HEK293 (cell line): ENCODE results near the gene REPS2.

Experiments
- CTCF ChIA-PET: fragments of 350-600 bp; formaldehyde crosslinking; extraction: SDS; loops from one replicate; lab custom pipeline; 2021; ENCODE audit warnings: antibody characterized with exemption; lab: Yijun Ruan, JAX
- POLR2A ChIA-PET: fragments of 300-600 bp; formaldehyde crosslinking; extraction: SDS; loops from one replicate; lab custom pipeline; 2020; ENCODE audit warnings: antibody characterized with exemption, inconsistent platforms; lab: Yijun Ruan, JAX
- H3K27ac ChIP-seq: fragments of 200-500 bp; sonication (Bioruptor generic); 2 replicates; pipeline ENCODE4 v1.5.1; 2014; ENCODE audit warnings: low read depth, low read length, control low read depth, inconsistent platforms; ENCODE audit errors: extremely low read depth
- H3K36me3 ChIP-seq, 2 experiments: fragments of 200-500 bp in 1 of 2; sonication (Bioruptor generic) in 1 of 2; 1 replicate in 1 of 2; 2 replicates in 1 of 2; pipeline ENCODE4 v1.5.1; 2014 to 2017; ENCODE audit warnings: inconsistent platforms in 2 of 2, low read length in 2 of 2; ENCODE audit not compliant: control insufficient read depth in 2 of 2, insufficient read depth in 1 of 2
- H3K4me1 ChIP-seq: fragments of 200-500 bp; sonication (Bioruptor generic); 2 replicates; pipeline ENCODE4 v1.5.1; 2014; ENCODE audit warnings: mild to moderate bottlenecking, low read length, inconsistent platforms; ENCODE audit not compliant: control insufficient read depth, insufficient read depth
- H3K4me3 ChIP-seq: 2 replicates; pipeline ENCODE4 v1.5.1; 2011; ENCODE audit warnings: low read depth, mild to moderate bottlenecking, control low read depth, low read length, moderate library complexity
- H3K9me3 ChIP-seq: fragments of 200-500 bp; sonication (Bioruptor generic); 2 replicates; pipeline ENCODE4 v1.5.1; 2014; ENCODE audit warnings: low read depth, low read length, inconsistent platforms; ENCODE audit not compliant: control insufficient read depth, insufficient read depth
- SCRT1 ChIP-seq: fragments of 450-650 bp; formaldehyde crosslinking; IDR thresholded peaks from 2 replicates; pipeline ENCODE4 v1.5.1; 2016; ENCODE audit warnings: missing biosample characterization, missing genetic modification characterization, borderline replicate concordance
- SCRT2 ChIP-seq: fragments of 450-650 bp; formaldehyde crosslinking; IDR thresholded peaks from 2 replicates; pipeline ENCODE4 v1.5.1; 2016; ENCODE audit warnings: missing biosample characterization, missing genetic modification characterization
- SP3 ChIP-seq: fragments of 450-650 bp; formaldehyde crosslinking; IDR thresholded peaks from 2 replicates; pipeline ENCODE4 v1.5.1; 2016; ENCODE audit warnings: missing biosample characterization, missing genetic modification characterization
- SP7 ChIP-seq: fragments of 450-650 bp; formaldehyde crosslinking; IDR thresholded peaks from 2 replicates; pipeline ENCODE4 v1.5.1; 2016; ENCODE audit warnings: missing biosample characterization, missing genetic modification characterization
- WT1 ChIP-seq: fragments of 450-650 bp; formaldehyde crosslinking; IDR thresholded peaks from 2 replicates; pipeline ENCODE4 v1.5.1; 2016; ENCODE audit warnings: missing biosample characterization, missing genetic modification characterization
- ZBTB17 ChIP-seq: fragments of 450-650 bp; formaldehyde crosslinking; IDR thresholded peaks from 2 replicates; pipeline ENCODE4 v1.5.1; 2016; ENCODE audit warnings: missing biosample characterization, missing genetic modification characterization
- ZNF140 ChIP-seq: fragments of 450-650 bp; formaldehyde crosslinking; IDR thresholded peaks from 2 replicates; pipeline ENCODE4 v1.5.1; 2016; ENCODE audit warnings: missing biosample characterization, missing genetic modification characterization
- ZNF157 ChIP-seq: fragments of 450-650 bp; formaldehyde crosslinking; IDR thresholded peaks from 2 replicates; pipeline ENCODE4 v1.5.1; 2016; ENCODE audit warnings: missing biosample characterization, missing genetic modification characterization
- ZNF202 ChIP-seq: fragments of 450-650 bp; formaldehyde crosslinking; IDR thresholded peaks from 2 replicates; pipeline ENCODE4 v1.5.1; 2016; ENCODE audit warnings: missing biosample characterization, missing genetic modification characterization, borderline replicate concordance
- ZNF239 ChIP-seq: fragments of 450-650 bp; formaldehyde crosslinking; IDR thresholded peaks from 2 replicates; pipeline ENCODE4 v1.5.1; 2016; ENCODE audit warnings: missing biosample characterization, missing genetic modification characterization
- ZNF266 ChIP-seq: fragments of 450-650 bp; formaldehyde crosslinking; IDR thresholded peaks from 2 replicates; pipeline ENCODE4 v1.5.1; 2016; ENCODE audit warnings: missing biosample characterization, missing genetic modification characterization, low read depth
- ZNF302 ChIP-seq: fragments of 450-650 bp; formaldehyde crosslinking; IDR thresholded peaks from 2 replicates; pipeline ENCODE4 v1.5.1; 2016; ENCODE audit warnings: missing biosample characterization, missing genetic modification characterization, low read depth
- ZNF324 ChIP-seq: fragments of 450-650 bp; formaldehyde crosslinking; IDR thresholded peaks from 2 replicates; pipeline ENCODE4 v1.5.1; 2016; ENCODE audit warnings: missing biosample characterization, missing genetic modification characterization
- ZNF394 ChIP-seq: fragments of 450-650 bp; formaldehyde crosslinking; IDR thresholded peaks from 2 replicates; pipeline ENCODE4 v1.5.1; 2016; ENCODE audit warnings: missing biosample characterization, missing genetic modification characterization, mild to moderate bottlenecking, moderate library complexity, borderline replicate concordance
- ZNF514 ChIP-seq: fragments of 450-650 bp; formaldehyde crosslinking; IDR thresholded peaks from 2 replicates; pipeline ENCODE4 v1.5.1; 2016; ENCODE audit warnings: missing biosample characterization, missing genetic modification characterization
- ZNF544 ChIP-seq: fragments of 450-650 bp; formaldehyde crosslinking; IDR thresholded peaks from 2 replicates; pipeline ENCODE4 v1.5.0; 2017; ENCODE audit warnings: missing biosample characterization, missing genetic modification characterization
- ZNF560 ChIP-seq: fragments of 450-650 bp; formaldehyde crosslinking; IDR thresholded peaks from 2 replicates; pipeline ENCODE4 v1.5.1; 2017; ENCODE audit warnings: missing biosample characterization, missing genetic modification characterization, borderline replicate concordance
- ZSCAN23 ChIP-seq: fragments of 450-650 bp; formaldehyde crosslinking; IDR thresholded peaks from 2 replicates; pipeline ENCODE4 v1.5.1; 2016; ENCODE audit warnings: missing biosample characterization, missing genetic modification characterization
- ZSCAN30 ChIP-seq: fragments of 450-650 bp; IDR thresholded peaks from 2 replicates; pipeline ENCODE4 v1.5.1; 2018; ENCODE audit warnings: missing biosample characterization, mild to moderate bottlenecking, missing genetic modification characterization, moderate library complexity
- ZSCAN4 ChIP-seq: fragments of 450-650 bp; formaldehyde crosslinking; IDR thresholded peaks from 2 replicates; pipeline ENCODE4 v1.5.1; 2017; ENCODE audit warnings: missing biosample characterization, missing genetic modification characterization

The REPS2 gene

GRCh38 chrX:17028356-17028755, 81.9 kb downstream of the REPS2 start:
- no peak overlapping the region for H3K27ac ChIP-seq
- H3K4me1 ChIP-seq = no peaks in the 10 kb centered on the region
- no peaks in the 10 kb centered on the region for H3K36me3 ChIP-seq
- TF ChIP-seq ZSCAN30 = no peak
- ChIA-PET CTCF (interaction anchor here (1.0 to 3.3 kb wide), 2 partner anchors 16 to 18 kb away, joined by 4 to 16 read pairs; no protein-coding TSS in a partner anchor), POLR2A (no interaction called here)
- H3K9me3 ChIP-seq = no peaks in the 10 kb centered on the region
- H3K4me3 ChIP-seq = no peak overlapping the region

GRCh38 chrX:17030092-17030491, 83.6 kb downstream of the REPS2 start:
- TF ChIP-seq ZNF560 (tag by site-specific recombination) (no peak), ZSCAN23 (tag by site-specific recombination) (no peak)
- POLR2A ChIA-PET = no interaction called here
- H3K36me3 ChIP-seq = no peaks in the 10 kb centered on the region
- H3K9me3 ChIP-seq = no peaks in the 10 kb centered on the region
- H3K27ac ChIP-seq = no peak overlapping the region
- no peak overlapping the region for H3K4me3 ChIP-seq
- H3K4me1 ChIP-seq = no peaks in the 10 kb centered on the region
- CTCF ChIA-PET = interaction anchor here (1.0 to 3.3 kb wide), 4 partner anchors 11 to 53 kb away, joined by 3 to 16 read pairs (median 4); no protein-coding TSS in a partner anchor

GRCh38 chrX:17030580-17031270, 84.3 kb downstream of the REPS2 start:
- no peak overlapping the region for H3K27ac ChIP-seq
- no peaks in the 10 kb centered on the region for H3K36me3 ChIP-seq
- H3K4me3 ChIP-seq = no peak overlapping the region
- TF ChIP-seq ZNF140 (tag by site-specific recombination) (no peak), ZNF324 (no peak), SP3 (tag by site-specific recombination) (no peak), ZSCAN4 (no peak), ZBTB17 (tag by site-specific recombination) (no peak), WT1 (tag by site-specific recombination) (no peak)
- no peaks in the 10 kb centered on the region for H3K9me3 ChIP-seq
- ChIA-PET POLR2A (no interaction called here), CTCF (interaction anchor here (0.6 to 3.3 kb wide), 6 partner anchors 10 to 184 kb away, joined by 3 to 16 read pairs (median 3); no protein-coding TSS in a partner anchor)
- no peaks in the 10 kb centered on the region for H3K4me1 ChIP-seq

GRCh38 chrX:17031827-17032226, 85.4 kb downstream of the REPS2 start:
- Histone ChIP-seq H3K4me3 (no peak overlapping the region), H3K4me1 (0 out of 2 replicates have a peak, but pooled peaks cover 3% of the 10 kb centered on the region), H3K36me3 (no peaks in the 10 kb centered on the region), H3K9me3 (no peaks in the 10 kb centered on the region), H3K27ac (no peak overlapping the region)
- TF ChIP-seq SP7 (tag by site-specific recombination) (no peak), SCRT2 (tag by site-specific recombination) (peak; percentile 74), SCRT1 (tag by site-specific recombination) (peak; percentile 57; the same call in 1 of the 2 replicates), ZNF202 (no peak)
- ChIA-PET CTCF (interaction anchor here (0.7 to 1.9 kb wide), 2 partner anchors 15 to 206 kb away, joined by 3 to 11 read pairs; no protein-coding TSS in a partner anchor), POLR2A (no interaction called here)

GRCh38 chrX:17032351-17032750, 85.9 kb downstream of the REPS2 start:
- CTCF ChIA-PET = interaction anchor here (1.9 kb wide), 1 partner anchor 14 kb away, joined by 11 read pairs; no protein-coding TSS in a partner anchor
- no peaks in the 10 kb centered on the region for H3K36me3 ChIP-seq
- no peak overlapping the region for H3K27ac ChIP-seq
- H3K9me3 ChIP-seq = no peaks in the 10 kb centered on the region
- H3K4me3 ChIP-seq = no peak overlapping the region
- POLR2A ChIA-PET = no interaction called here
- H3K4me1 ChIP-seq = 0 out of 2 replicates have a peak, but pooled peaks cover 3% of the 10 kb centered on the region
- TF ChIP-seq ZNF544 (no peak), ZSCAN4 (no peak), ZNF514 (tag by site-specific recombination) (no peak), ZNF266 (tag by site-specific recombination) (no peak), ZNF394 (no peak), ZNF239 (no peak), ZNF302 (tag by site-specific recombination) (no peak), ZNF157 (tag by site-specific recombination) (no peak)
